Measurements from ENCODE around the gene OSBPL6. TPM values are rescaled to one million over a fixed set of nuclear protein-coding genes. Genes with fewer than 3 reads are reported as not detected.

Gene OSBPL6
- total and polyA plus RNA-seq, 10 of the 15 experiments (the other 5 are each of a cell fraction or from before 2014, with no cell fraction given) = 0.01 to 0.08 (median 0.03) TPM; not detected in 5

GRCh38 chr2:178211943-178212342 lies 17.6 kb downstream of the OSBPL6 start (continued):
- TF ChIP-seq ZNF687 (IDR thresholded peaks at IDR 0.05) (no peak), RBBP5 (conservative IDR thresholded peaks at IDR 0.05) (no peak), NKRF (conservative IDR thresholded peaks at IDR 0.05) (no peak), TCF3 (IDR thresholded peaks at IDR 0.05; ENCODE audit: borderline replicate concordance, insufficient read depth, low read depth, low read length) (no peak), SPI1 (IDR thresholded peaks at IDR 0.05; ENCODE audit: borderline replicate concordance, insufficient read depth, low read depth, low read length) (no peak), BRCA1 (IDR thresholded peaks at IDR 0.05; ENCODE audit: low read depth, low read length) (no peak), POU2F2 (IDR thresholded peaks at IDR 0.05; ENCODE audit: borderline replicate concordance, low read depth, low read length) (no peak), ZSCAN29 (IDR thresholded peaks at IDR 0.05) (no peak), SMAD1 (IDR thresholded peaks at IDR 0.05; ENCODE audit: low read depth, partially characterized antibody) (no peak), TARDBP (IDR thresholded peaks at IDR 0.05; ENCODE audit: borderline replicate concordance) (no peak), PRDM15 (CRISPR knock-in tag; IDR thresholded peaks at IDR 0.05) (no peak)
